HEK293 (cell line): Measurements from ENCODE around the gene DUS1L.
A peak's percentile ranks its signal among the peaks of the same experiment; 100 is the strongest.

Experiments used
- CTCF ChIA-PET: fragments of 350-600 bp; formaldehyde crosslinking; extraction: SDS; loops from one replicate; lab custom pipeline; 2021; ENCODE audit warnings: antibody characterized with exemption; lab: Yijun Ruan, JAX
- POLR2A ChIA-PET: fragments of 300-600 bp; formaldehyde crosslinking; extraction: SDS; loops from one replicate; lab custom pipeline; 2020; ENCODE audit warnings: antibody characterized with exemption, inconsistent platforms; lab: Yijun Ruan, JAX
- H3K27ac ChIP-seq: fragments of 200-500 bp; sonication (Bioruptor generic); 2 replicates; pipeline ENCODE4 v1.5.1; 2014; ENCODE audit warnings: low read depth, low read length, control low read depth, inconsistent platforms; ENCODE audit errors: extremely low read depth
- H3K36me3 ChIP-seq, 2 experiments: fragments of 200-500 bp in 1 of 2; sonication (Bioruptor generic) in 1 of 2; 1 replicate in 1 of 2; 2 replicates in 1 of 2; pipeline ENCODE4 v1.5.1; 2014 to 2017; ENCODE audit warnings: inconsistent platforms in 2 of 2, low read length in 2 of 2; ENCODE audit not compliant: control insufficient read depth in 2 of 2, insufficient read depth in 1 of 2
- H3K4me1 ChIP-seq: fragments of 200-500 bp; sonication (Bioruptor generic); 2 replicates; pipeline ENCODE4 v1.5.1; 2014; ENCODE audit warnings: mild to moderate bottlenecking, low read length, inconsistent platforms; ENCODE audit not compliant: control insufficient read depth, insufficient read depth
- H3K4me3 ChIP-seq: 2 replicates; pipeline ENCODE4 v1.5.1; 2011; ENCODE audit warnings: low read depth, mild to moderate bottlenecking, control low read depth, low read length, moderate library complexity
- H3K9me3 ChIP-seq: fragments of 200-500 bp; sonication (Bioruptor generic); 2 replicates; pipeline ENCODE4 v1.5.1; 2014; ENCODE audit warnings: low read depth, low read length, inconsistent platforms; ENCODE audit not compliant: control insufficient read depth, insufficient read depth
- BCL11B ChIP-seq: fragments of 450-650 bp; formaldehyde crosslinking; IDR thresholded peaks from 2 replicates; pipeline ENCODE4 v1.5.1; 2016; ENCODE audit warnings: low read depth, missing biosample characterization, missing genetic modification characterization
- GLIS1 ChIP-seq: fragments of 450-650 bp; formaldehyde crosslinking; IDR thresholded peaks from 2 replicates; pipeline ENCODE4 v1.5.1; 2016; ENCODE audit warnings: missing biosample characterization, missing genetic modification characterization
- GLIS2 ChIP-seq: fragments of 450-650 bp; formaldehyde crosslinking; IDR thresholded peaks from 2 replicates; pipeline ENCODE4 v1.5.1; 2016; ENCODE audit warnings: missing biosample characterization, missing genetic modification characterization
- HOXC10 ChIP-seq: sonication (generic); formaldehyde crosslinking; IDR thresholded peaks from 2 replicates; pipeline ENCODE4 v1.8.1; 2023; ENCODE audit warnings: mild to moderate bottlenecking, missing genetic modification reagents
- MEIS1 ChIP-seq: sonication (generic); formaldehyde crosslinking; IDR thresholded peaks from 2 replicates; pipeline ENCODE4 v1.8.1; 2022; ENCODE audit warnings: missing genetic modification reagents, mild to moderate bottlenecking, borderline replicate concordance
- ZBTB11 ChIP-seq: fragments of 450-650 bp; formaldehyde crosslinking; conservative IDR thresholded peaks from 2 replicates; pipeline ENCODE4 v1.5.1; 2016; ENCODE audit warnings: low read depth, missing biosample characterization, missing genetic modification characterization
- ZBTB26 ChIP-seq: fragments of 450-650 bp; formaldehyde crosslinking; optimal IDR thresholded peaks from 2 replicates; pipeline ENCODE3; 2016; ENCODE audit warnings: missing biosample characterization, mild to moderate bottlenecking, missing genetic modification characterization
- ZIC2 ChIP-seq: fragments of 450-650 bp; formaldehyde crosslinking; IDR thresholded peaks from 2 replicates; pipeline ENCODE4 v1.5.1; 2016; ENCODE audit warnings: missing biosample characterization, missing genetic modification characterization
- ZNF292 ChIP-seq: fragments of 450-650 bp; formaldehyde crosslinking; IDR thresholded peaks from 2 replicates; pipeline ENCODE4 v1.5.1; 2016; ENCODE audit warnings: low read depth, missing biosample characterization, missing genetic modification characterization, borderline replicate concordance
- ZNF335 ChIP-seq: fragments of 450-650 bp; formaldehyde crosslinking; conservative IDR thresholded peaks from 2 replicates; pipeline ENCODE4 v1.5.1; 2016; ENCODE audit warnings: missing biosample characterization, missing genetic modification characterization
- ZNF423 ChIP-seq: fragments of 450-650 bp; formaldehyde crosslinking; IDR thresholded peaks from 2 replicates; pipeline ENCODE4 v1.5.1; 2016; ENCODE audit warnings: missing biosample characterization, missing genetic modification characterization
- ZNF510 ChIP-seq: fragments of 450-650 bp; formaldehyde crosslinking; IDR thresholded peaks from 2 replicates; pipeline ENCODE4 v1.5.1; 2018; ENCODE audit warnings: mild to moderate bottlenecking, missing genetic modification characterization, missing biosample characterization; ENCODE audit not compliant: insufficient replicate concordance
- ZNF561 ChIP-seq: fragments of 450-650 bp; IDR thresholded peaks from 2 replicates; pipeline ENCODE4 v1.5.1; 2018; ENCODE audit warnings: missing biosample characterization, missing genetic modification characterization, borderline replicate concordance
- ZNF600 ChIP-seq: fragments of 450-650 bp; formaldehyde crosslinking; IDR thresholded peaks from 2 replicates; pipeline ENCODE4 v1.5.1; 2016; ENCODE audit warnings: missing biosample characterization, missing genetic modification characterization
- ZNF645 ChIP-seq: fragments of 450-650 bp; formaldehyde crosslinking; IDR thresholded peaks from 2 replicates; pipeline ENCODE4; 2016; ENCODE audit warnings: missing biosample characterization, missing genetic modification characterization
- ZNF654 ChIP-seq: fragments of 450-650 bp; formaldehyde crosslinking; IDR thresholded peaks from 2 replicates; pipeline ENCODE4 v1.5.1; 2016; ENCODE audit warnings: low read depth, missing biosample characterization, missing genetic modification characterization

DUS1L gene

GRCh38 chr17:82065193-82065637, 389 bp downstream of the DUS1L start:
- ChIA-PET POLR2A (interaction anchor here (0.6 to 2.5 kb wide), 7 partner anchors 12 to 30 kb away, joined by 3 to 19 read pairs (median 4); partner anchors contain the start of genes DCXR and GPS1), CTCF (interaction anchor here (0.6 to 1.9 kb wide), 3 partner anchors 11 to 92 kb away, joined by 3 to 5 read pairs (median 3); no protein-coding TSS in a partner anchor)
- Histone ChIP-seq H3K9me3 (no peaks in the 10 kb centered on the region), H3K4me1 (peaks cover 7% of the 10 kb centered on the region; the same call in 1 of the 2 replicates), H3K4me3 (peak overlapping the region; percentile 83), H3K36me3 (peaks cover 0 to 44% of the 10 kb centered on the region in 2 experiments; a peak in 1 of 3 replicates), H3K27ac (peak overlapping the region; percentile 95)
- TF ChIP-seq ZNF335 (tag by site-specific recombination) (peak; percentile 73), ZBTB11 (tag by site-specific recombination) (peak; percentile 32; the same call in 1 of the 2 replicates), BCL11B (tag by site-specific recombination) (0 out of 2 replicates have a peak, but pooled peaks have one; percentile 7), ZNF654 (tag by site-specific recombination) (no peak), ZIC2 (tag by site-specific recombination) (peak; percentile 54; the same call in 1 of the 2 replicates), GLIS1 (tag by site-specific recombination) (0 out of 2 replicates have a peak, but pooled peaks have one; percentile 12), ZNF645 (tag by site-specific recombination) (no peak), MEIS1 (0 out of 2 replicates have a peak, but pooled peaks have one; percentile 13), ZNF510 (tag by site-specific recombination) (no peak), ZNF292 (tag by site-specific recombination) (no peak), ZNF423 (0 out of 2 replicates have a peak, but pooled peaks have one; percentile 23), ZBTB26 (peak; percentile 53), GLIS2 (tag by site-specific recombination) (peak; percentile 74; the same call in 1 of the 2 replicates), HOXC10 (CRISPR knock-in tag) (0 out of 2 replicates have a peak, but pooled peaks have one; percentile 17)

- H3K27ac ChIP-seq: peak overlapping the region; percentile 95
- H3K9me3 ChIP-seq: no peaks in the 10 kb centered on the region
- no peak for TF ChIP-seq ZNF561
- peak; percentile 8; the same call in 1 of the 2 replicates for TF ChIP-seq ZNF600 (tag by site-specific recombination)
- ChIA-PET CTCF (interaction anchor here (0.6 to 1.2 kb wide), 4 partner anchors 15 to 92 kb away, joined by 3 to 5 read pairs (median 3); partner anchors contain the start of gene DCXR), POLR2A (interaction anchor here (0.6 to 2.5 kb wide), 9 partner anchors 11 to 181 kb away, joined by 3 to 19 read pairs (median 4); partner anchors contain the start of genes DCXR and GPS1)
- peaks cover 7% of the 10 kb centered on the region; the same call in 1 of the 2 replicates for H3K4me1 ChIP-seq
- peak overlapping the region; percentile 83 for H3K4me3 ChIP-seq
- peaks cover 3 to 50% of the 10 kb centered on the region in 2 experiments; a peak in 1 of 3 replicates for H3K36me3 ChIP-seq
These were observed 991 bp downstream of the DUS1L start for GRCh38 chr17:82064433-82065192.
